MV-4-11 (cell line): ENCODE results near the gene CWC15.
"Not testable (repeated sequence)": the region's sequence is repeated elsewhere in the genome, so short reads cannot be mapped to it uniquely, and the experiment has no call there.

Source experiments
- DNase-seq: peaks from one replicate; lab custom pipeline; 2025; lab: John Stamatoyannopoulos, UW

The CWC15 gene

GRCh38 chr11:94913718-94914394 lies 59.5 kb downstream of the CWC15 start:
- DNase-seq, result not testable (repeated sequence)

GRCh38 chr11:94912806-94913205 lies 60.5 kb downstream of the CWC15 start:
- no peak for DNase-seq
